Eye (tissue), 1 donor: ENCODE results near the gene SOAT2.
"Not testable (repeated sequence)": the region's sequence is repeated elsewhere in the genome, so short reads cannot be mapped to it uniquely, and the experiment has no call there.

Source experiments
- DNase-seq: peaks from one replicate; pipeline ENCODE4 v3.0.0-alpha.2; 2015

The SOAT2 gene

DNA sequence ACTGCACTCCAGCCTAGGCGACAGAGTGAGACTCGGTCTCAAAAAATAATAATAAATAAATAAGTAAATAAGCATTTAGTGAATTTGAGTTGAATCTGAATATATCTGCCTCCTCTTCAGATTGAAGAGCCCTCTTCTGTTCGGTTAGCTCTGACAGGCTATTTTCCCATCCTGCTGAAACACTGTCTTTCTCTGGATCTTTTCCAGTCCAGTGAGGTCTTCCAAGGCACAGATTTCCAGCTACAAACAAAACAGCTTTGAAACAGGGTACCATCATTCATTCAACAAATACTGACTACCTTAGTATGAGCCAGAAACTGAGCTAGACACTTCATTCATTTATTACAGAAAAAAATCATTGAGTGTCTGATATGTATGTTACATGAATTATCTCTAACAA, 16.9 kb upstream of the SOAT2 start:
- DNase-seq = no peak

GRCh38 chr12:53090105-53090504, 13.2 kb upstream of the SOAT2 start:
- no peak for DNase-seq

- DNase-seq = no peak
These were observed 12.7 kb upstream of the SOAT2 start for GRCh38 chr12:53090554-53090953.

- no peak for DNase-seq
These were observed 11.5 kb upstream of the SOAT2 start for GRCh38 chr12:53091756-53092155.

DNA sequence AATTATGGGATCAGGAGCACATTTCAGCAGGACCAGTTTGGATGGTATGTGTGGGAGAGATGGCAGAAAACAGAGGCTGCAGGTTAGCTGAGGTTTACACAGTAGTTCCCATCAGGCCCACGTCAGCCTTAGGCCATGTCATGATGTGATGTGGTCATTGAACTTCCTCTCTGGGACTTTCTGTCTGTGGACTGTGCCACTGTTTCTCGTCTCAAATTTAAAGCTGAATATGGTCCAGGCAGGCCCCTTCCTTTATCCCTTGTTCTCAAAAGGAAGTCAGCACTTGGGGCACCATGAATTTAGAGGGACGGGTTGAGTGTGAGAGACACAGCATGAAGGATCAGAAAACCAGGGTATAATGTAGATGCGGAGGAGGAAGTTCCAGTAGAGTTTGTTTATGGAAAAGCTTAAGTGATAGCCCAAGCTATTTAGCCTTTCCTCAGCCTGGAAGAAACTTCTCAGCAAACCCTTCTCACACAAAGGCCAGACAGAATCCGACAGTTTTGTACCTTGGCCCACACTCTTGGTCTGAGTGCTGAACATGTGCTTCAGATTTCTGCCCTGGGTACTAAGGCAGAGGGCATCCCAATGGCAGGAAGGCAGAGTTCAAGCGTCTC, 9.4 kb upstream of the SOAT2 start:
- DNase-seq = no peak

GRCh38 chr12:53094394-53094787, 8.9 kb upstream of the SOAT2 start:
- no peak for DNase-seq

- not testable (repeated sequence) for DNase-seq
These were observed 8.3 kb upstream of the SOAT2 start for GRCh38 chr12:53094796-53095595.

- not testable (repeated sequence) for DNase-seq
These were observed 7.7 kb upstream of the SOAT2 start for GRCh38 chr12:53095596-53095895.

- peak; percentile 60 for DNase-seq
These were observed 7.1 kb upstream of the SOAT2 start for GRCh38 chr12:53096089-53096741.

- peak; percentile 56 for DNase-seq
These were observed 6.5 kb upstream of the SOAT2 start for GRCh38 chr12:53096759-53097158.

DNA sequence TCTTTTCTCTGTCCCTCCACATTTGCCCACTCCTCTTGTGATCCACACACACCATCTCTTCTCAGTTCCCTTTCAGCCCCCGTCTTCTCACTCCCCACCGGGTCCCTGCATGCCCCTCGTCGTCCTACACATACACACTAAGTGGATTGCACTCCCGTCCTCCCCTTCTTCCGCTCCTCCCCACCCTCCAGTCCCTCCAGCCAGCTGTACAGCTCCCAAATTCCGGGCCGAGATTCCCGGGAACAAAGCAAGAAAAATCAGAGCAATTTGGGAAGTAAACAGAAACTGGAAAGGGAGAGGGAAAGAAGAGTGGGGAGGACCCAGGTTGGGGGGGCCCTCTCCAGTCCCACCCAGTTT, 6.1 kb upstream of the SOAT2 start:
- DNase-seq = peak; percentile 74

DNA sequence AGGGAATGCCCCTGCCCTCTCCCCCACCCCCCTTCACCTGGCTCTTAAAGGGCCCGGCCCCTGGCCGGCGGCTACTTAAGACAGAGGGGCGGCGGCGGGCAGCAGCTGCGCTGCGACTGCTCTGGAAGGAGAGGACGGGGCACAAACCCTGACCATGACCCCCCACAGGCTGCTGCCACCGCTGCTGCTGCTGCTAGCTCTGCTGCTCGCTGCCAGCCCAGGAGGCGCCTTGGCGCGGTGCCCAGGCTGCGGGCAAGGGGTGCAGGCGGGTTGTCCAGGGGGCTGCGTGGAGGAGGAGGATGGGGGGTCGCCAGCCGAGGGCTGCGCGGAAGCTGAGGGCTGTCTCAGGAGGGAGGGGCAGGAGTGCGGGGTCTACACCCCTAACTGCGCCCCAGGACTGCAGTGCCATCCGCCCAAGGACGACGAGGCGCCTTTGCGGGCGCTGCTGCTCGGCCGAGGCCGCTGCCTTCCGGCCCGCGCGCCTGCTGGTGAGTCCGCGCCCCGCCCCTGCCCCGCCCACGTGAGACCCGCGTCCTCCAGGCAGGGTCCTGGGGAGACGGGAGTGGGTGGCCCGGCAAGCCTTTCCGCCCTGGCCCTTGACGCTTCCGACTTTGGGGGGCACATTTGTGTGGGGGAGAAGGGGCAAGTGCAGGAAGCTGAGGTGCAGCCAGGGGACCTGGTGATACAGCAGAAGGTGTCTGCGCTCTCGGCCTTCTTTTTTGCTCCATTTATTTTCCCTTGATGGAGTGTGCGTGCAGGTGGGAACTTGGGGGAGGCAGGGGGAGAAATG, 5.5 kb upstream of the SOAT2 start, which contains the start of gene IGFBP6:
IGFBP6 (plus strand) TSS at position 104 of the 790 bp plus-strand sequence; CDS start at position 155, 51 bp downstream.
- DNase-seq = peak; percentile 77

DNA sequence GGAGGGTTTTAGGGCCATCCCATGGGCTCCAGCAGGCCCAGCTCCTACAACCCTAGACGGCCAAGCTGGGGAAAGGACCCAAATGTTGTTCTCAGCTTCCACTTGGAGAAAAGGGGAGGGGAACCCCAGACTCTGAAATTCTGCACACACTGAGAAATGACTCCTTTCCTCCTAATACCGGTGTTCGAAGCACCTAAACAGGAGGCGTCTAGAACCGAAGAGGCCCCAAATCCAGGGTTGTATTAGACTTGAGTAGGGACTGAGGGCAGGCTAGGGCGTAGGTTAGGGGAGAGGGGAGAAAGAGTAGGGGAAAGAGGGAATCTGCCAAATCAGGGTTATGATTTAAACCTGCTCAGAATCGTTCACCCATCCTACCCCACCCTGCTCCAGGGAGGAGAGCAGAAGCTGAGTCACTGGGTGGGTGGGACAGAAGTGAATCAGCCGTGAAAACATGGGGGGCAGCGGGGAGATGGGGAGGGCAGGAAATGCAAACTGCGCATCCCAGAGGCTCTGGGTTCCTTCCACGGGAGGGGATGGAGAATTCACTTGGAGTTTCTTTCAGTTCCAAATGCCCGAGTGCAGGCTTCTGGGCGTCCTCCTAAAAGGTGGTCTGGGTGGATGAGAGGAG, 4.8 kb upstream of the SOAT2 start:
- peak; percentile 41 for DNase-seq

DNA sequence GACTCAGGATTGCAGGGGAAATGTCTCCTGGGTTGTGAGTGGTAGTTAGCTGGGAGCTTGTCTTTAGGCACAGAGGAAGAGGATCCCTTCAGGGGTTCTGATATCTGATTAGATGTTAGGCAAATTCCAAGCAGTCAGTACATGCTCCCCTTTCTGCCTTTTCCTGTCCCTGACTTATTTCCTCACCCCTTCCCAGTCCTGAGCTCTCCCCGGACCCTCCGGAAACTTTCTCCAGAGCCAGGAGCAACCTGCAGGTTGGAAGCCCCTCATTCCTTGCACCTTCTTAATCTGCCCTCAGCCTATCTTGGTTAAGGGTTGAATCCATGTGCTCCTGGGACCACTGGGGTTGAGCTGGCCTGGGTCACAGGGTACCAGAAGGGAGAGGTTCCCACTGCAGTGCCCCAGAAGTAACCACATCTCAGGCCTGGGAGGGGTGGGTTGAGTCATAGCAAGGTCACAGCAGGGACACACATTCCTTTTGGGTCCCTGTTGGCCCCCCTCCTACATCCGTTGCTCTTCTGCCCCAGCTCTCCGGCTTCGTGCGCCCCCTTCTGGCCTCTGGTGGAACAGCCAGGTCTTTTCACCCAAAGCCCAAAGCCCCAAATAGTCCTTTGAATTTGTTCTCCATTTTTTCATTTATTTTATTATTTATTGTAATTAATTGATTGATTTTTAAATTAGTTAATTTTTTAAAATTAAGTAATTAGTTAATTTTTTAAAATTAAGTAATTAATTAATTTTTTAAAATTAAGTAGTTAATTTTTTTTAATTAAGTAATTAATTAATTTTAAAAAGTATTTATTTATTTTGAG, 4.0 kb upstream of the SOAT2 start:
- peak; percentile 95 for DNase-seq

- DNase-seq = no peak
These were observed 2.7 kb upstream of the SOAT2 start for GRCh38 chr12:53100466-53101151.

GRCh38 chr12:53101266-53101665, 2.0 kb upstream of the SOAT2 start:
- no peak for DNase-seq

- DNase-seq = no peak
These were observed 1.1 kb upstream of the SOAT2 start for GRCh38 chr12:53101931-53102781.

- no peak for DNase-seq
These were observed 597 bp downstream of the SOAT2 start for GRCh38 chr12:53103860-53104305.

DNA sequence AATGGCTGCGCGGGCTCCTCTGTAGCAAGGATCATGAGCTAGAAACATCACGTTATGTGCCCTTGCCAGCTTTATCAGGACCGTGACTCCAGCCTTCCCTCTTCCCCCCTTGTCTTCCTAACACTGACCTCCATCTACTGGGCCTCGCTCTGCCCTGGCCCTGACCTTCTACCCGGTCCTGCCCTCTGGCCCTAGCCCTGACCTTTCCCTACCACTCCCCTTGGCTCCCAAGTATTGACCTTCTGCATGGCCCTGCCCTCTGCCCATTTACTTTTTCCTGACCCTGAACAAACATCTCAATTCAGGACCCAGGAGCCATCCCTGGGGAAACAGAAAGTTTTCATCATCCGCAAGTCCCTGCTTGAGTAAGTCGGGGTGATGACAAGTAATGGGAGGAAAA, 2.0 kb downstream of the SOAT2 start:
- DNase-seq = no peak

DNA sequence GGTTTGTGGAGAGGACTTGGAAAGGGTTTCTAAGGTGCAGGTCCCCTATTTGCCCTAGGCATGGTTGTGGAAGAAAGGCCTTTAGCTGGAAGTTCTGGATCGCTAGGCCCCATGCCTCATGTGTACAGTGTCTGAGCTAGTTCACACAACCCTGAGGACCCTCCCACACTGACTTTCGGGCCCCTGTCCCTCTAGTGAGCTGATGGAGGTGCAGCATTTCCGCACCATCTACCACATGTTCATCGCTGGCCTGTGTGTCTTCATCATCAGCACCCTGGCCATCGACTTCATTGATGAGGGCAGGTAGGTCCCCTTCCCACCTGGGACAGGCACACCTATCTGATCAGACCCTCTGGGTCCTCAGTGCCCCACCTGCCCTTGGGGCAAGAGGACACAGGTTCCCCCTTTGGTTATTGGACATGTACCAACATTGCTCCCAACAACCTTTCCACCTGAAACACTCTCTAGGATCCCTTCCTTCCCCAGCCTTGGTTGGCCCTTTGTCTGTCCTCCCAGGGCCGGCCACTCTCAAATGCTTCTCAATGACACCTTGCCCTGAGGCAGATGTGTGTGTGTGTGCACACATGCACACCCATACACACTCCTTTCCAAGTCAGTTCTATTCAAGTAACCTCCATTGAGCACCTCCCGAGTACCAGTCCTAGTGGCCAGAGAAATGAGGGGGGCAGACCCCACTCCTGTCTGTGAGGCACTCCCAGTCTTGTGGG, 2.6 kb downstream of the SOAT2 start:
- no peak for DNase-seq
